ENCODE measurements around the gene PCCA.
"Not testable (repeated sequence)": the region's sequence is repeated elsewhere in the genome, so short reads cannot be mapped to it uniquely, and the experiment has no call there.

The PCCA gene

GRCh38 chr13:100387416-100387815 lies 298.5 kb downstream of the PCCA start:
- no peak for DNase-seq (ENCODE audit: low spot score in 2 of 2)
- H3K4me3 Mint-ChIP-seq, result no peak overlapping the region

GRCh38 chr13:100388150-100388549 lies 299.3 kb downstream of the PCCA start:
- DNase-seq (ENCODE audit: low spot score in 2 of 2); H3K9me3 Mint-ChIP-seq; H3K4me3 Mint-ChIP-seq; H3K36me3 Mint-ChIP-seq (ENCODE audit: insufficient read depth); H3K4me1 Mint-ChIP-seq; ATAC-seq (replicated peaks; ENCODE audit: extremely low read depth, poor library complexity, severe bottlenecking); H3K27me3 Mint-ChIP-seq; H3K27ac Mint-ChIP-seq (ENCODE audit: low read depth): not testable (repeated sequence)

More at GRCh38 chr13:100387416-100387815, 298.5 kb downstream of the PCCA start:
- Mint-ChIP-seq H3K4me1 (no peaks in the 10 kb centered on the region), H3K27me3 (no peaks in the 10 kb centered on the region), H3K9me3 (no peaks in the 10 kb centered on the region), H3K27ac (ENCODE audit: low read depth) (no peak overlapping the region), H3K36me3 (ENCODE audit: insufficient read depth) (peaks cover 3% of the 10 kb centered on the region)
- no peak for ATAC-seq (replicated peaks; ENCODE audit: extremely low read depth, poor library complexity, severe bottlenecking)

- no peaks in the 10 kb centered on the region for H3K9me3 Mint-ChIP-seq
Observed at GRCh38 chr13:100388923-100389322, 300.0 kb downstream of the PCCA start.

GRCh38 chr13:100389617-100390016 lies 300.7 kb downstream of the PCCA start:
- DNase-seq (ENCODE audit: low spot score in 2 of 2) (no peak), ATAC-seq (replicated peaks; ENCODE audit: extremely low read depth, poor library complexity, severe bottlenecking) (no peak)
- H3K4me3 Mint-ChIP-seq, result no peak overlapping the region
- no peak overlapping the region for H3K27ac Mint-ChIP-seq (ENCODE audit: low read depth)
- no peaks in the 10 kb centered on the region for H3K4me1 Mint-ChIP-seq
- H3K9me3 Mint-ChIP-seq, result no peaks in the 10 kb centered on the region
- peaks cover 3% of the 10 kb centered on the region for H3K36me3 Mint-ChIP-seq (ENCODE audit: insufficient read depth)
- no peaks in the 10 kb centered on the region for H3K27me3 Mint-ChIP-seq

More at GRCh38 chr13:100388923-100389322, 300.0 kb downstream of the PCCA start:
- H3K36me3 Mint-ChIP-seq (ENCODE audit: insufficient read depth), result peaks cover 3% of the 10 kb centered on the region
- DNase-seq (ENCODE audit: low spot score in 2 of 2), result no peak
- no peak overlapping the region for H3K4me3 Mint-ChIP-seq
- no peaks in the 10 kb centered on the region for H3K4me1 Mint-ChIP-seq
- no peaks in the 10 kb centered on the region for H3K27me3 Mint-ChIP-seq
- ATAC-seq (replicated peaks; ENCODE audit: extremely low read depth, poor library complexity, severe bottlenecking), result no peak
- no peak overlapping the region for H3K27ac Mint-ChIP-seq (ENCODE audit: low read depth)

- H3K36me3 Mint-ChIP-seq (ENCODE audit: insufficient read depth), result no peaks in the 10 kb centered on the region
- H3K4me3 Mint-ChIP-seq, result no peak overlapping the region
- H3K27me3 Mint-ChIP-seq, result no peaks in the 10 kb centered on the region
- no peak for DNase-seq (ENCODE audit: low spot score in 2 of 2)
- H3K4me1 Mint-ChIP-seq, result no peaks in the 10 kb centered on the region
- H3K27ac Mint-ChIP-seq (ENCODE audit: low read depth), result no peak overlapping the region
- ATAC-seq (replicated peaks; ENCODE audit: extremely low read depth, poor library complexity, severe bottlenecking), result no peak
- H3K9me3 Mint-ChIP-seq, result no peaks in the 10 kb centered on the region
Observed at GRCh38 chr13:100392709-100393630, 304.1 kb downstream of the PCCA start.

GRCh38 chr13:100394005-100394695 lies 305.3 kb downstream of the PCCA start:
- Mint-ChIP-seq H3K36me3 (ENCODE audit: insufficient read depth) (no peaks in the 10 kb centered on the region), H3K27me3 (no peaks in the 10 kb centered on the region), H3K9me3 (no peaks in the 10 kb centered on the region), H3K4me3 (no peak overlapping the region), H3K27ac (ENCODE audit: low read depth) (no peak overlapping the region), H3K4me1 (no peaks in the 10 kb centered on the region)
- no peak for DNase-seq (ENCODE audit: low spot score in 2 of 2)
- no peak for ATAC-seq (replicated peaks; ENCODE audit: extremely low read depth, poor library complexity, severe bottlenecking)

GRCh38 chr13:100395698-100396373 lies 306.9 kb downstream of the PCCA start:
- Mint-ChIP-seq H3K27me3 (no peaks in the 10 kb centered on the region), H3K4me1 (no peaks in the 10 kb centered on the region), H3K4me3 (no peak overlapping the region), H3K36me3 (ENCODE audit: insufficient read depth) (no peaks in the 10 kb centered on the region), H3K9me3 (no peaks in the 10 kb centered on the region), H3K27ac (ENCODE audit: low read depth) (no peak overlapping the region)
- ATAC-seq (replicated peaks; ENCODE audit: extremely low read depth, poor library complexity, severe bottlenecking) (no peak), DNase-seq (ENCODE audit: low spot score in 2 of 2) (no peak)

GRCh38 chr13:100396776-100397175 lies 307.9 kb downstream of the PCCA start:
- Mint-ChIP-seq H3K27me3 (no peaks in the 10 kb centered on the region), H3K36me3 (ENCODE audit: insufficient read depth) (no peaks in the 10 kb centered on the region), H3K4me1 (no peaks in the 10 kb centered on the region), H3K9me3 (no peaks in the 10 kb centered on the region), H3K27ac (ENCODE audit: low read depth) (no peak overlapping the region), H3K4me3 (no peak overlapping the region)
- ATAC-seq (replicated peaks; ENCODE audit: extremely low read depth, poor library complexity, severe bottlenecking) (no peak), DNase-seq (ENCODE audit: low spot score in 2 of 2) (no peak)

- no peak overlapping the region for H3K4me3 Mint-ChIP-seq
- ATAC-seq (replicated peaks; ENCODE audit: extremely low read depth, poor library complexity, severe bottlenecking) (no peak), DNase-seq (ENCODE audit: low spot score in 2 of 2) (no peak)
- no peaks in the 10 kb centered on the region for H3K4me1 Mint-ChIP-seq
- H3K27ac Mint-ChIP-seq (ENCODE audit: low read depth), result no peak overlapping the region
- no peaks in the 10 kb centered on the region for H3K36me3 Mint-ChIP-seq (ENCODE audit: insufficient read depth)
- no peaks in the 10 kb centered on the region for H3K27me3 Mint-ChIP-seq
- peaks cover 2% of the 10 kb centered on the region for H3K9me3 Mint-ChIP-seq
Observed at GRCh38 chr13:100397627-100398026, 308.7 kb downstream of the PCCA start.

- no peak for ATAC-seq (replicated peaks; ENCODE audit: extremely low read depth, poor library complexity, severe bottlenecking)
- Mint-ChIP-seq H3K4me3 (no peak overlapping the region), H3K9me3 (peaks cover 10% of the 10 kb centered on the region), H3K27me3 (no peaks in the 10 kb centered on the region), H3K4me1 (no peaks in the 10 kb centered on the region), H3K27ac (ENCODE audit: low read depth) (no peak overlapping the region), H3K36me3 (ENCODE audit: insufficient read depth) (no peaks in the 10 kb centered on the region)
- DNase-seq (ENCODE audit: low spot score in 2 of 2), result no peak
Observed at GRCh38 chr13:100398360-100398759, 309.5 kb downstream of the PCCA start.

GRCh38 chr13:100399455-100399854 lies 310.6 kb downstream of the PCCA start:
- no peak for DNase-seq (ENCODE audit: low spot score in 2 of 2)
- H3K27ac Mint-ChIP-seq (ENCODE audit: low read depth), result no peak overlapping the region
- ATAC-seq (replicated peaks; ENCODE audit: extremely low read depth, poor library complexity, severe bottlenecking), result no peak
- peaks cover 10% of the 10 kb centered on the region for H3K9me3 Mint-ChIP-seq
- no peaks in the 10 kb centered on the region for H3K27me3 Mint-ChIP-seq
- H3K36me3 Mint-ChIP-seq (ENCODE audit: insufficient read depth), result no peaks in the 10 kb centered on the region
- H3K4me3 Mint-ChIP-seq, result no peak overlapping the region
- H3K4me1 Mint-ChIP-seq, result no peaks in the 10 kb centered on the region

GRCh38 chr13:100403675-100404074 lies 314.8 kb downstream of the PCCA start:
- Mint-ChIP-seq H3K4me3 (no peak overlapping the region), H3K9me3 (peaks cover 15% of the 10 kb centered on the region), H3K27ac (ENCODE audit: low read depth) (no peak overlapping the region), H3K4me1 (no peaks in the 10 kb centered on the region), H3K36me3 (ENCODE audit: insufficient read depth) (peaks cover under 1% of the 10 kb centered on the region), H3K27me3 (no peaks in the 10 kb centered on the region)
- no peak for ATAC-seq (replicated peaks; ENCODE audit: extremely low read depth, poor library complexity, severe bottlenecking)
- no peak for DNase-seq (ENCODE audit: low spot score in 2 of 2)

Measured in central memory CD8-positive, alpha-beta T cell (primary cell).